Measurements from ENCODE around the gene FBXL4. TPM values are rescaled to one million over a fixed set of nuclear protein-coding genes. Genes with fewer than 3 reads are reported as not detected.

FBXL4 gene
- total and polyA plus RNA-seq, 2 of the 8 experiments (the other 6 are each of a cell fraction or from before 2014, with no cell fraction given), result 6.9 to 13.8 TPM

DNA sequence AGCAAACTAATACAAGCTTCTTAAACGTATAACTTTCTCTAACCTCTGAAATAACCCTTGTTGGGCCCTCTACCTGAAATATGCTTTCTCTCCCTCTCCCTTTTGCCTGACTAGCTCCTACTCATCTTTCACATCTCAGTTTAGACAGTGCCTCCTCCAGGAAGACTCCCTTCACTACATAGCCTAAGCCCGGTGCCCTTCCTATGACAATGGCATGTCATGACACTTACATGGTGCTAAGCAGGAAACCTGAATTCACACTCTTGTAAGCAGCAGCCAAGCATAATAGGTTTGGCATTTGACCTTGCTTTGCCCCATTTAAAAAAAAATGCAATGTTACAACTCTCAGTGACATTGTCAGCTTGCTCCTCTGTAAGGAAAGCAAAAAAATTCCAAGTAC lies 33.1 kb upstream of the FBXL4 start:
- Histone ChIP-seq H2BK20ac (ENCODE audit: low read length) (no peak overlapping the region), H3K27ac (ENCODE audit: low read depth, low read length) (no peak overlapping the region), H3K36me3 (ENCODE audit: control insufficient read depth in 2 of 4, insufficient read depth in 4 of 4, low read length in 3 of 4) (no peaks in the 10 kb centered on the region), H3K4ac (replicated peaks; ENCODE audit: insufficient read length, low read depth, low read length) (no peak overlapping the region), H3K79me1 (ENCODE audit: low read depth, low read length) (no peaks in the 10 kb centered on the region), H3K18ac (ENCODE audit: extremely low read depth, low read length) (no peak overlapping the region), H2BK120ac (replicated peaks; ENCODE audit: low read depth, low read length) (no peak overlapping the region), H3K23ac (ENCODE audit: insufficient read length) (no peak overlapping the region), H3K14ac (ENCODE audit: insufficient read length) (no peak overlapping the region), H2AK5ac (ENCODE audit: low read depth, low read length) (no peak overlapping the region), H3K4me3 (ENCODE audit: extremely low read depth in 1 of 4, insufficient read depth in 2 of 4, low read depth in 3 of 4, low read length in 4 of 4) (no peak overlapping the region), H3K9me3 (ENCODE audit: insufficient read depth in 2 of 2, low read depth in 1 of 2, low read length in 1 of 2) (no peaks in the 10 kb centered on the region), H3K4me1 (replicated peaks in 1 of 4; ENCODE audit: control insufficient read depth in 3 of 4, insufficient read depth in 4 of 4, low read length in 3 of 4) (no peaks in the 10 kb centered on the region), H4K5ac (ENCODE audit: insufficient read length, low read depth, low read length) (no peak overlapping the region), H3K9ac (replicated peaks in 1 of 4; ENCODE audit: extremely low read depth in 1 of 4, low read depth in 3 of 4, low read length in 3 of 4) (no peak overlapping the region), H4K91ac (replicated peaks; ENCODE audit: insufficient read length, low read length) (no peak overlapping the region), H3K23me2 (ENCODE audit: low read depth, low read length) (no peaks in the 10 kb centered on the region), H4K20me1 (replicated peaks in 1 of 2; ENCODE audit: control insufficient read depth in 1 of 2, insufficient read depth in 2 of 2, low read length in 2 of 2) (no peaks in the 10 kb centered on the region), H3K79me2 (ENCODE audit: control insufficient read depth in 1 of 2, insufficient read depth in 2 of 2, low read length in 2 of 2) (no peaks in the 10 kb centered on the region), H3K4me2 (ENCODE audit: insufficient read depth in 1 of 2, low read depth in 2 of 2, low read length in 2 of 2) (no peak overlapping the region), H2BK5ac (ENCODE audit: low read depth, low read length) (no peak overlapping the region), H4K8ac (ENCODE audit: extremely low read depth, insufficient read depth, low read length) (no peak overlapping the region), H3K27me3 (replicated peaks in 1 of 4; ENCODE audit: control insufficient read depth in 3 of 4, extremely low read depth in 1 of 4, insufficient read depth in 3 of 4, low read length in 3 of 4) (no peaks in the 10 kb centered on the region), H3K56ac (replicated peaks; ENCODE audit: insufficient read length, low read depth, low read length) (no peak overlapping the region), H2BK12ac (ENCODE audit: low read depth, low read length) (no peak overlapping the region), H2AFZ (ENCODE audit: low read length) (no peak overlapping the region), H2BK15ac (ENCODE audit: low read length) (no peak overlapping the region)
- TF ChIP-seq RAD21 (IDR thresholded peaks at IDR 0.05 in 1 of 2, conservative IDR thresholded peaks at IDR 0.05 in 1 of 2; ENCODE audit: low read depth in 2 of 2, low read length in 2 of 2), result peak; percentile 44 to 55
- TF ChIP-seq, protein P1, sequence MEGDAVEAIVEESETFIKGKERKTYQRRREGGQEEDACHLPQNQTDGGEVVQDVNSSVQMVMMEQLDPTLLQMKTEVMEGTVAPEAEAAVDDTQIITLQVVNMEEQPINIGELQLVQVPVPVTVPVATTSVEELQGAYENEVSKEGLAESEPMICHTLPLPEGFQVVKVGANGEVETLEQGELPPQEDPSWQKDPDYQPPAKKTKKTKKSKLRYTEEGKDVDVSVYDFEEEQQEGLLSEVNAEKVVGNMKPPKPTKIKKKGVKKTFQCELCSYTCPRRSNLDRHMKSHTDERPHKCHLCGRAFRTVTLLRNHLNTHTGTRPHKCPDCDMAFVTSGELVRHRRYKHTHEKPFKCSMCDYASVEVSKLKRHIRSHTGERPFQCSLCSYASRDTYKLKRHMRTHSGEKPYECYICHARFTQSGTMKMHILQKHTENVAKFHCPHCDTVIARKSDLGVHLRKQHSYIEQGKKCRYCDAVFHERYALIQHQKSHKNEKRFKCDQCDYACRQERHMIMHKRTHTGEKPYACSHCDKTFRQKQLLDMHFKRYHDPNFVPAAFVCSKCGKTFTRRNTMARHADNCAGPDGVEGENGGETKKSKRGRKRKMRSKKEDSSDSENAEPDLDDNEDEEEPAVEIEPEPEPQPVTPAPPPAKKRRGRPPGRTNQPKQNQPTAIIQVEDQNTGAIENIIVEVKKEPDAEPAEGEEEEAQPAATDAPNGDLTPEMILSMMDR (IDR thresholded peaks at IDR 0.05; ENCODE audit: control extremely low read depth in 1 of 3, insufficient read depth in 1 of 3, low read depth in 1 of 3, low read length in 3 of 3), result peak; percentile 11 to 75 (median 47); a peak in 3 of 4 replicates
- no peak for TF ChIP-seq EZH2 (IDR thresholded peaks at IDR 0.05; ENCODE audit: low read depth, low read length, severe bottlenecking)
- DNase-seq (ENCODE audit: low read depth in 1 of 2, low spot score in 2 of 2) (peak; percentile 9 to 50), FAIRE-seq (peak; percentile 80)
- 65% methylated on average over 2 of the region's 2 CpGs; no CpG with 5 or more reads in 1 of the 2 experiments for WGBS, 2 experiments (ENCODE audit: extremely low coverage in 1 of 2, insufficient coverage in 1 of 2, insufficient read length in 1 of 2, insufficient replicate concordance in 2 of 2, low coverage in 1 of 2, low lambda C conversion rate in 2 of 2, missing lambda C conversion rate in 1 of 2)
- ChIA-PET CTCF (ENCODE audit: partially characterized antibody) (interaction anchor here (0.6 to 1.7 kb wide), 21 partner anchors 8 to 280 kb away, joined by 3 to 8 read pairs (median 4); no protein-coding TSS in a partner anchor), POLR2A (ENCODE audit: partially characterized antibody) (no interaction called here)

Measured in H1 (cell line).